SJCRH30 (cell line): Measurements from ENCODE around the gene LYRM1. TPM values are rescaled to one million over a fixed set of nuclear protein-coding genes. Genes with fewer than 3 reads are reported as not detected.
"Not testable (repeated sequence)": the region's sequence is repeated elsewhere in the genome, so short reads cannot be mapped to it uniquely, and the experiment has no call there.

Experiments used
- DNase-seq, 2 experiments: peaks; one replicate each; pipeline ENCODE4 v3.0.0-alpha.2; 2015 to 2020
- H3K27ac ChIP-seq: fragments of 250-450 bp; sonication (Bioruptor Pico); 2 replicates; pipeline ENCODE4 v1.5.1; 2020; ENCODE audit warnings: mild to moderate bottlenecking, moderate library complexity
- H3K27me3 ChIP-seq: fragments of 250-450 bp; sonication (Bioruptor Pico); 2 replicates; pipeline ENCODE4 v1.5.1; 2020; ENCODE audit warnings: mild to moderate bottlenecking, moderate library complexity
- H3K36me3 ChIP-seq: fragments of 250-450 bp; sonication (Bioruptor Pico); 2 replicates; pipeline ENCODE4 v1.5.1; 2020; ENCODE audit warnings: mild to moderate bottlenecking, moderate library complexity
- H3K4me1 ChIP-seq: fragments of 250-450 bp; sonication (Bioruptor Pico); 2 replicates; pipeline ENCODE4 v1.5.1; 2020; ENCODE audit warnings: mild to moderate bottlenecking, moderate library complexity
- H3K4me3 ChIP-seq: fragments of 250-450 bp; sonication (Bioruptor Pico); 2 replicates; pipeline ENCODE4 v1.5.1; 2020; ENCODE audit warnings: mild to moderate bottlenecking, moderate library complexity
- H3K9me3 ChIP-seq: fragments of 250-450 bp; sonication (Bioruptor Pico); replicated peaks from 2 replicates; pipeline ENCODE4 v1.5.1; 2020; ENCODE audit warnings: mild to moderate bottlenecking, moderate library complexity
- total RNA-seq: library from RNA; depleted of rRNA; stranded (reverse); fragments of >200 nt; shearing (Covaris generic); gene quantifications from 2 replicates; pipeline ENCODE4 v1.2.3, GENCODE V29; 2014

The LYRM1 gene
- total RNA-seq, 1 experiment from 2014 or later: 15.3 TPM

DNA sequence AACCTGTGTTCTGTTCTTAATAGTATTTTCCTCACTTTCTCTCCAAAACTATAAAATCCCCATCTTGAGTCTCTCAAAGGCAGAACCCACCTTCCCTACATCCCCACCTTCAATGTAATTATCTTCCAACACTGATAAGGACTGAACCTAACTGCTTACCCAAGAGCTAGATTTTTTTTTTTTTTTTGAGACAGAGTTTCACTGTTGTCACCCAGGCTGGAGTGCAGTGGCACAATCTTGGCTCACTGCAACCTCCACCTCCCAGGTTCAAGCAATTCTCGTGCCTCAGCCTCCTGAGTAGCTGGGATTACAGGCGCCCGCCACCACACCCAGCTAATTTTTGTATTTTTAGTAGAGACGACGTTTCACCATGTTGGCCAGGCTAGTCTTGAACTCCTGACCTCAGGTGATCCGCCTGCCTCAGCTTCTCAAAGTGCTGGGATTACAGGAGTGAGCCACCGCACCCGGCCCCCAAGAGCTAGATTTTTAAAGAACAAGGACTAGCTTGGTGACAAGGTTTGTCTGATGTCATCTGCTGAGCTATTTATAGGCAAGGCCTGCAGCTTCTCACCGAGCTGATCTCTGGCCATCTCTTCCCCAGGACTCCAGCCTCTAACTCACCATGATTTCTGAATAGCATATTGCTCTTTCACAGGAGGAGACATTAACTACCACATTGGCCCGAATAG is 29.2 kb downstream of the LYRM1 start:
- DNase-seq: not testable (repeated sequence)

DNA sequence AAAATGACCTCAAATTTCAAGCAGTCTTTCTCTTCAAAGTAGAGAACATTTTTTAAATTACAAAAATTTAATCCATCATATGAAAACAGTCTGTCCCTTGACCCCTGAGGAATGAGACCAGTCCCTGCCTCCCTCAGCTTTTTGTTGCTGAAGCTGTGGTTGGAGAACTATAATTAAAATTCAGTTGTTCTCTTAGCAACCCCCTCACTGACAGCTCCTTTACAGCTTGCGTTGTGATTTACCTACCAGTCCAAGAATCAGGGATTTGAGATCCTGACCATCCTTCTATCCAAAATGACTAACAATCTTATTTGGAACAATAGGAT is 29.8 kb downstream of the LYRM1 start:
- H3K9me3 ChIP-seq: no peaks in the 10 kb centered on the region
- H3K4me3 ChIP-seq: no peak overlapping the region
- no peak overlapping the region for H3K27ac ChIP-seq
- H3K27me3 ChIP-seq: no peaks in the 10 kb centered on the region
- DNase-seq: no peak
- H3K4me1 ChIP-seq: no peaks in the 10 kb centered on the region
- no peaks in the 10 kb centered on the region for H3K36me3 ChIP-seq

More for the DNA sequence above, 29.2 kb downstream of the LYRM1 start:
- not testable (repeated sequence) for H3K27ac ChIP-seq, H3K27me3 ChIP-seq, H3K4me3 ChIP-seq, H3K36me3 ChIP-seq, H3K4me1 ChIP-seq, H3K9me3 ChIP-seq

DNA sequence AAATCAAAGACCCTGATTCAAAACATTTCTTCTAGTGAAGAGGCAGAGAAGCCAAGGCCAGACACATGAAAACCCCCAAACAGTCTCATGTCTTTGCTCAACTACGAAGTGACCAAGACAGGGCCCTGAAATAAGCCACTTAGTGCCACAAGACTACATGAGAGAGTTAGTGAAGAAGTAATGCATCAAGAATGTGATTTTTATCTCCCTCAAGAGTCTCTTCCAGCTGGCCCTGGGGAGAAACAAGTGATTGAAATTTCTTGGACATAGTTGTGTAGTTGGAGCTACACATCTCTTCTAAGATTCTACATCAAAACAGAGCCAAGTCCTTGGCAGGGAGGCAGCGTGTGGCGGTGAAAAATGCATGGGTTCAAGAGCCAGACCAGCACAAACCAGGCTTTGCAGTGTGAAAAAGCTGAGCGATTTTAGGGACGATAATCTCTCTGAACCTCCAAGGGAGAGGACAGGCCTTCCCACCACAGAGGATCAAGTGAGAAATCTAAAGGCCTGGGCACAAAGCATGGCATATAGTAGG is 30.6 kb downstream of the LYRM1 start:
- Histone ChIP-seq H3K4me3 (no peak overlapping the region), H3K27ac (no peak overlapping the region), H3K27me3 (no peaks in the 10 kb centered on the region), H3K4me1 (no peaks in the 10 kb centered on the region), H3K36me3 (no peaks in the 10 kb centered on the region), H3K9me3 (no peaks in the 10 kb centered on the region)
- DNase-seq: no peak

DNA sequence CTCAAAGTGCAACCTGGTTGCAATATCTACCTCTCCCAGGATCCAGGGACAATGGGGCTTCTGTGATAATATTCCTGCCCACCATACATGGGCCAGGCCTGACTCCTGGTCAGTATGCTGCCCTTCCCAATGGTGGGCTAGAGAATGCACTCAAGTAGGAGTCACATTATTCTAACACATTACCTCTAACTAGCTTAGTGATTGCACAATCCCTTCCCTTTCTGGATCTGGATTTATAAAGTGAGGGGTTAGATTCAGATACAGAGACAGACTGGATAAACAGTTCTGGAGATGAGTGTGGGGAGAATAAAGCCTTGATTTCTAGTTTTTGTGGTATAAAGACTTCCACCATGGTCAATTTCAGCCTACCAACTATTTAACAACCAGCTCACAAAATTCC is 33.0 kb downstream of the LYRM1 start:
- H3K27me3 ChIP-seq: no peaks in the 10 kb centered on the region
- no peak for DNase-seq
- H3K27ac ChIP-seq: no peak overlapping the region
- H3K4me1 ChIP-seq: no peaks in the 10 kb centered on the region
- no peak overlapping the region for H3K4me3 ChIP-seq
- H3K9me3 ChIP-seq: no peaks in the 10 kb centered on the region
- no peaks in the 10 kb centered on the region for H3K36me3 ChIP-seq

DNA sequence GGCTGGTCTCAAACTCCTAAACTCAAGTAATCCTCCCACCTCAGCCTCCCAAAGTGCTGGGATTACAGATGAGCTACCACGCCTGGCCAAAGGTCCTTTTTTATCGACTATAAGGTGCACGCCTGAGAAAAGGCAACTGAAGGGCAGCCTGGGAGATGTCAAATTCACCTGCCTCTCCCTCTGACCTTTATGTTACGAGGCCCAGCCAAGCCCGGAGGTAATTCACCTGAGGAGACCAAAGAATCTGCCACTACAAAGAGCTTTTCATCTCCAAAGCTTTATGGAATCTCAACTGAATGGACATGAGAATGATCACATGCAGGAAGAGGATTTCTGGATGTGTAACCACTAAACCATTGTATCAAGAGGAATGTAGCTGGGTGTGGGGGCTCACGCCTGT is 37.2 kb downstream of the LYRM1 start:
- no peaks in the 10 kb centered on the region for H3K36me3 ChIP-seq
- no peak for DNase-seq
- H3K27ac ChIP-seq: no peak overlapping the region
- H3K4me3 ChIP-seq: no peak overlapping the region
- no peaks in the 10 kb centered on the region for H3K27me3 ChIP-seq
- no peaks in the 10 kb centered on the region for H3K9me3 ChIP-seq
- H3K4me1 ChIP-seq: no peaks in the 10 kb centered on the region

DNA sequence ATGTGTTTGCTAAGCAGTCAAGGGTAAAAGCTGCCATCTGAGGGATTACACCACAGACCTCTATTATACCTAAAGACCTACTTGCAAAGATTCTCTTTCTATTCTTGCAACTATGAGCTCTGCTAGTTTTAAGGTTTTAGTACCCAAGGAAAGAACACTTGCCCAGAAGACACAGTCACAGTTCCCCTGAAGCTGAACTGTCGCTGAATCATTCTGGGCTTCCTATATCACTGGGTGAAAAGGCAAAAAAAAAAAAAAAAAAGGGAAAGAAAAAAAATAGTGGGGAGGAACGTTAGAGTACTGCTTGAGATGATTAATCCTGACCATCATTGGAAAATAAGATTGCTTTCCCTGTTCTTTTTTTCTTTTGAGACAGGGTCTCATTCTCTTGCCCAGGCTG is 37.9 kb downstream of the LYRM1 start:
- Histone ChIP-seq H3K4me1 (no peaks in the 10 kb centered on the region), H3K27ac (no peak overlapping the region), H3K36me3 (no peaks in the 10 kb centered on the region), H3K4me3 (no peak overlapping the region), H3K27me3 (no peaks in the 10 kb centered on the region), H3K9me3 (no peaks in the 10 kb centered on the region)
- no peak for DNase-seq

DNA sequence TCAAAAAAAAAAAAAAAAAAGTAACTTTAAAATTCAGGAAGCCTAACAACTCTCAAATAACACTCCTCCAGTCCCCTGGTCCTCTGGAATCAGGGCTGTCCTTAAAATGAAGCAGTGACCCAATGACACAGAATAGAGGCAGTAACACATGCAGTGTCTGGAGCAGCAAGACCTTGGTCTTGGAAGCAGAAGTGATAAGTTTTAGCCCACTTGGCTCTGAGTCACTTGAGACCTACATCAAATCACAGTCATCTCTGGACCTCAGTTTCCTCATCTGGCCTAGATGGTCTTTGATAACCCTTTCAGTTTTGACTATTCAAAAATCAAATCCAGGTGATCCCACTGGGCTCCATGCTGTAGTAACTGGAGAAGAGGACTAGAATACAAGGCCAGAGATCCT is 39.0 kb downstream of the LYRM1 start:
- H3K9me3 ChIP-seq: no peaks in the 10 kb centered on the region
- no peaks in the 10 kb centered on the region for H3K4me1 ChIP-seq
- no peak for DNase-seq
- H3K36me3 ChIP-seq: no peaks in the 10 kb centered on the region
- H3K4me3 ChIP-seq: no peak overlapping the region
- no peaks in the 10 kb centered on the region for H3K27me3 ChIP-seq
- H3K27ac ChIP-seq: no peak overlapping the region

DNA sequence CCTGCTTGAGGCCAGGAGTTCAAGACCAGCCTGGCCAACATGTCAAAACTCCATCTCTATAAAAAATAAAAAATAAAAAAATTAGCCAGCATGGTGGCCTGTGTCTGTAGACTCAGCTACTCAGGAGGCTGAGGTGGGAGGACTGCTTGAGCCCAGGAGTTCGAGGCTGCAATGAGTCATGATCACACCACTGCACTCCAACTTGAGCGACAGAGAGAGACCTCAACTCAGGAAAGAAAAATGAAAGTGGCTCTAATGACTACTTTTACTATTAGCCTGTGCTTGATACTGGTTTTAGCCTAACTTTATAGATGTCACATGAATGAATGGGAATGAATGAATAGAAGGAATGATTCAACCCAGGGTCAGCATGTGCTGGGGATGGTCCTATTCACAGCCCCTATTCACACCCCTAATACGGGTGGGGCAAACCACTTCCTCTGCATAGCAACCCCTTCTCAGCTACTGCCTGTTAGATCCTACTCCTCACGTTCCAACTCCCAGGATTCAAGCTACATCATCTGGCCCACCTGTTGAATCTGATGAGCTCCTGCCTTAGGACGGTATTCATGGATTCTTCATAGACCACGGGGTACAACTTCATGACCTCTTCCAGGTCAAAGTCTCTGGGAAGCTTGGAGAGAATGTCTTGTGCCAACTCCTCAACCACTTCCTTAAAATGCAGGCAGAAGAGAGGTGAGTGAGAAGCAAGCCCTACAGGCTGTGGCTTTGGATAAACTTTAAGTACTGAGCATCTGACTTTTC is 40.5 kb downstream of the LYRM1 start:
- DNase-seq: no peak
- H3K4me1 ChIP-seq: no peaks in the 10 kb centered on the region
- H3K9me3 ChIP-seq: no peaks in the 10 kb centered on the region
- no peak overlapping the region for H3K27ac ChIP-seq
- no peak overlapping the region for H3K4me3 ChIP-seq
- H3K27me3 ChIP-seq: no peaks in the 10 kb centered on the region
- H3K36me3 ChIP-seq: no peaks in the 10 kb centered on the region

DNA sequence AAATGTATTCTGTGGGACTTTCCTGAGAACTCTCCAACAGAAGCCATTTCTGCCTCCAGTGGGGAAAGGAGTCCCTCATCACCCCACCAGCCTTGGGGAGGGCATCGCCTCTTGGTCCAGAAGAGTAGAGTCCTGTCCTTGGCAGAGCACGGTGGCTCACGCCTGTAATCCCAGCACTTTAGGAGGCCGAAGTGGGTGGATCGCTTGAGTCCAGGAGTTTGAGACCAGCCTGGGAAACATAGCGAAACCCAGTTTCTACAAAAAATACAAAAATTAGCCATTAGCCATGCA is 41.0 kb downstream of the LYRM1 start:
- Histone ChIP-seq H3K36me3 (no peaks in the 10 kb centered on the region), H3K27me3 (no peaks in the 10 kb centered on the region), H3K4me3 (no peak overlapping the region), H3K4me1 (no peaks in the 10 kb centered on the region), H3K9me3 (no peaks in the 10 kb centered on the region), H3K27ac (no peak overlapping the region)
- no peak for DNase-seq

DNA sequence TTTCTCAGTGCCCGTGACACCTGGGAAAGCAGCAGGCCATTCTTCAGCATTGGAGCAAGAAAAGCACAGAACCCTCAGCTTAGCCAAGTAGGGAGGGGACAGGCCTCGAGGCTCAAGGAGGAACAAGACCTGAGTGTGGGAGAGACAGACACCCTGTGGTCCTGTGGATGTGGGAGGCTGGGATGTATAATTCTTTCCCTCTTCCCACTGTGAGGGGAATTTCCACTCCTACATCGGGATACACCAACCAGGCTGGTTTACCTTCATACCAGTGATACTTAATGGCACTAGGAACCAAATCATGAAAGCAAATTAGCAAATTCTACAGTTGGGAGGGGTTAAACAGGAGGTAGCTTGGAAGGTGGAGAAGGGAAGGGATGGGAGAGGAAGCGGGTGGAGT is 41.7 kb downstream of the LYRM1 start:
- Histone ChIP-seq H3K9me3 (no peaks in the 10 kb centered on the region), H3K27ac (no peak overlapping the region), H3K36me3 (no peaks in the 10 kb centered on the region), H3K4me3 (no peak overlapping the region), H3K4me1 (no peaks in the 10 kb centered on the region), H3K27me3 (no peaks in the 10 kb centered on the region)
- no peak for DNase-seq

DNA sequence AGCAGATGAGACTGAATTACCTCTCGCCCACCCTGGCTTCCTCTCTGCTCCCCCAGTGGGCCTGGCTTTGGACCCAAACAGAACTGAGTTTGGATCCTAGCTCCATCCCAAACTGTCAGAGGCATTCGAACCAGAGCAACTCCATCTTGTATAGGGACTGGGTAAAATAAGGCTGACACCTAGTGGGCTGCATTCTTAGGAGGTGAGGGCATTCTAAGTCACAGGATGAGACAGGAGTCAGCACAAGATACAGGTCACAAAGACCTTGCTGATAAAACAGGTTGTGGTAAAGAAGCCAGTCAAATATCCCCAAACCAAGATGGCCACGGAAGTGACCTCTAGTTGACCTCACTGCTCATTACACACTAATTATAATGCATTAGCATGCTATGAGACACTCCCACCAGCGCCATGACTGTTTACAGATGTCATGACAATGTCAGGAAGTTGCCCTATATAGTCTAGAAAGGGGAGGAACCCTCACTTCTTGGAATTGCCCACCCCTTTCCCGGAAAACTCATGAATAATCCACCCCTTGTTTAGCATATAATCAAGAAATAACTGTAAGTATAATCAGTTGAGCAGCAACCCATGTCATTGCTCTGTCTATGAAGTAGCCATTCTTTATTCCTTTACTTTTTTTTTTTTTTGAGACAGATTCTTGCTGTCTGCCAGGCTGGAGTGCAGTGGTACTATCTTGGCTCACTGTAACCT is 44.4 kb downstream of the LYRM1 start:
- no peaks in the 10 kb centered on the region for H3K9me3 ChIP-seq

DNA sequence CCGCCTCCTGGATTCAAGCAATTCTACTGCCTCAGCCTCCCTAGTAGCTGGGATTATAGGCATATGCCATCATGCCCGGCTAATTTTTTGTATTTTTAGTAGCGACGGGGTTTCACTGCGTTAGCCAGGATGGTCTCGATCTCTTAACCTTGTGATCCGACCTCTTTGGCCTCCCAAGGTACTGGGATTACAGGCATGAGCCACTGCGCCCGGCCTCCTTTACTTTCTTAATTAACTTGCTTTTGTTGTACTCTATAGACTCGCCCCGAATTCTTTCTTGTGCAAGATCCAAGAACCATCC is 45.0 kb downstream of the LYRM1 start:
- not testable (repeated sequence) for H3K27ac ChIP-seq, DNase-seq, H3K4me3 ChIP-seq, H3K4me1 ChIP-seq, H3K36me3 ChIP-seq, H3K9me3 ChIP-seq, H3K27me3 ChIP-seq

More for the DNA sequence above, 44.4 kb downstream of the LYRM1 start:
- H3K4me1 ChIP-seq: no peaks in the 10 kb centered on the region
- peak in 1 of 2 experiments; percentile 4 for DNase-seq
- H3K27me3 ChIP-seq: no peaks in the 10 kb centered on the region
- H3K4me3 ChIP-seq: no peak overlapping the region
- H3K27ac ChIP-seq: no peak overlapping the region
- H3K36me3 ChIP-seq: no peaks in the 10 kb centered on the region

DNA sequence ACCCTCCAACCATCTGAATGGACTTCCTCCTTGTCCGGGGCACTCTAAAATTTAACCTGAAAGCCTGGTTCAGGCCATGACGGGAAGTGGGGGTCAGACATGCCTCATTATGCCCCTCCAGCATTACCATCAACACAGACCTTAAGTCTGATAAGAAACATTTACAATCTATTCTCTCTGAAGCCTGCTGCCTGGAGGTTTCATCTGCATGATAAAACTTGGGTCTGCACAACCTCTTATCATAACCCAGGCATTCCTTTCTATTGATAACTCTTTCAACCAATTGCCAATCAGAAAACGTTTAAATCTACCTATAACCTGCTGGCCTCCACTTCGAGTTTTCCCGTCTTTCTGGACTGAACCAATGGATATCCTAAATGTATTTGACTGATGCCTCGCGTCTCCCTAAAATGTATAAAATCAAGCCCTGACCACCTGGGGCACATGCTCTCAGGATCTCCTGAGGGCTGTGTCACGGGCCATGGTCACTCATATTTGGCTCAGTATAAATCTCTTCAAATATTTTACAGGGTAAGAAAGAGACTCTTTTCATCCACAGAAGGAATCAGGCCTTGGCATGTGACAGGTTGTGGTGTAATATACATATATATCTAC is 45.6 kb downstream of the LYRM1 start:
- no peak overlapping the region for H3K4me3 ChIP-seq
- no peak overlapping the region for H3K27ac ChIP-seq
- no peaks in the 10 kb centered on the region for H3K36me3 ChIP-seq
- H3K27me3 ChIP-seq: no peaks in the 10 kb centered on the region
- H3K4me1 ChIP-seq: no peaks in the 10 kb centered on the region
- H3K9me3 ChIP-seq: no peaks in the 10 kb centered on the region
- DNase-seq: no peak

DNA sequence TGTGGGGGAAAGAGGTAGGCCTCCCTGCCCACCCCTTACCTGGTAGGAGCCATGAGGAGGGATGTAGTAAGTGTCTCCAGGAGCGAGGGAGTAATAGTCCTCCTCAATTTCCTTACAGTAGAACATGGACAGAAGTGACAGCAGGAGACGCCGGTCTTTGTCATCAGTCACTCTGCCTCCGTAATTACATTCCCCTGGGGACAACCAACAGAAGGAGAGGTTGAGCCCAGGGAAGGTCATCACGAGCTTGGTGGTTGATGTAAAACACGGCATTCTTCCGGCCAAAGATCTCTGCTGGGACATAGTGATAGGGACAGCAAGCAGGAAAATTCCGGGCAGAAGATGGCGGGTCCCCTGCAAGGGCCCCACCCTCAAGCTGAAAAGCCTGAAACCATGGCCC is 47.9 kb downstream of the LYRM1 start:
- no peaks in the 10 kb centered on the region for H3K9me3 ChIP-seq
- no peaks in the 10 kb centered on the region for H3K27me3 ChIP-seq
- no peak overlapping the region for H3K27ac ChIP-seq
- no peaks in the 10 kb centered on the region for H3K36me3 ChIP-seq
- H3K4me3 ChIP-seq: no peak overlapping the region
- no peak for DNase-seq
- no peaks in the 10 kb centered on the region for H3K4me1 ChIP-seq

DNA sequence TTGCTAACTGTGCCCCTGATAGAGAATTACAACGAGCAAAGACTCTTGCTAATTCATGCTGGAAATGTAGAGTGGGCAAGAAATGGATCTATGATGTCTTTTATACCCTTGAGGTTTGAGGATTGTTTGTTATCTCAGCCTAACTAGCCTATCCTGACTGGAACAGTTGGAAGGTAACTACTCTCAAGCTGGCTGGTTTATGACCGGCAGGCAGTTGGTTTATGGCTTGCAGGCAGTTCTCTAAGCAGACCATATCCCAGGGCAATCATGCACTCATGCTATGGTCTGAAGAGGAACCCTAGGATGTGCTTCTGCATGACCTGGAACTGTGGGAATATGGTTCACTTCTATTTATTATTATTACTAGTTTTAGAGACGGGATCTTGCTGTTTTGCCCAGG is 49.1 kb downstream of the LYRM1 start:
- DNase-seq: no peak
- H3K4me1 ChIP-seq: no peaks in the 10 kb centered on the region

More for the DNA sequence above, 49.1 kb downstream of the LYRM1 start:
- Histone ChIP-seq H3K4me3 (no peak overlapping the region), H3K36me3 (no peaks in the 10 kb centered on the region), H3K9me3 (no peaks in the 10 kb centered on the region), H3K27me3 (no peaks in the 10 kb centered on the region), H3K27ac (no peak overlapping the region)
